GM21576 (cell line): Measurements from ENCODE around the gene GJA3.

Source experiments
- ATAC-seq: cut with Tn5 transposase; IDR thresholded peaks from one replicate; pipeline ENCODE4 v1.9.1; 2021; ENCODE audit warnings: mild to moderate bottlenecking, moderate library complexity; ENCODE audit not compliant: unreplicated experiment

Gene GJA3

DNA sequence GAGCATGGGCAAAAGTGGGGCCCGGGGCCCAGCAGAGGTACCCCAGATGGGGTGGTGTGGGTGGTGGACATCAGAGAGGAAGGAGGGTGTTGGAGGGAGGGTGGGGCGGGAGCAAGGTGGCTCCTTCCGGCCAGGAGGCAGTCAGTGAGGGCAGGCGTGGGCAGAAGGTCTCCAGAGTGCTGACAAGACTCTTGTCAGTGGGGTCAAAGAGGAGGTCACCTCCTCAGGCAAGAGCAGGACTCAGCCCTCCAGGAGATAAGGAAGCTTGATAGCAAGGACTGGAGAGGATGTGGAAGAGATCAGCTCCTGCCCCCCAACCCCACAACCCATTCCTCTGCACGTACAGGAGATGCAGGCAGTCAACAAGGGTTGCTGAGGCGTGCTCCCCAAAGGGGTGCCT, 9.8 kb downstream of the GJA3 start:
- ATAC-seq, result no peak

DNA sequence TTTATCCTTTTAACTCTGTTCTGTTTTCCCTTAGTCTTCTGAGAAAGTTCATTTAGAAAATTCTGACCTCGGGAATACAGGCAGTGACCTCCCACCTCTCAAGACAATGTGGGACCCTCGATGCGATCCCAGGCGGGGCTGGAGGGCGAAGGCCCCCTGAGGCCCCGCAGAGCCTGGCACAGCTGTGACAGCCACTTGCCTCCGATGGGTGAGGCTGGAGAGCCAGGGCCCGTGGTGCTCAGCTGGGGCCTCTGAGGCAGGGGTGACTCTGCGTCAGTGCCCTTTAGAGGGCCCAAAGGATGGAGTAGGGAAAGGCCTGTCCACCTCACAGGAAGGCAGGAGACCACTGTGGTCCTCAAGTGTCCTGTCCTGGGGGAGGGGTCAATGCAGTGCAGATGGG, 10.3 kb downstream of the GJA3 start:
- ATAC-seq, result no peak

DNA sequence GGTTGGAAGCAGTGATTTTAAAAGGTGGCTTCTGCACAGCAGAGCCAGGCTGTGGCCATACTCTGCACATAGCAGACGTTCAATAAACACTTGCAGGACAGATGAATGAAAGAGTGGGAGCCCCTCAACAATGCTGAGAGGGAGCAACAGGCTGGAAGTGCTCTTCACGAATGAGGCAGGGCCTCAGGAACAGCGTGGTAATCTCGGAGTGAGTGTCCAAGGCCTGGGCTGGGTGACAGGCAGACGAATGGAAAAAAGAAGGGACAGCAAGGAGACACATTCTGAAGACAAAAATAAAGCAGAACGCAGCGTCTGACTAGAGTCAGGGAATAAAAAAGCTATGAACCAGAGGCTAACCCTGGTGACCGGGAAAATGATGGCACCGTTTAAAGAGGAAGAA, 11.1 kb downstream of the GJA3 start:
- no peak for ATAC-seq

DNA sequence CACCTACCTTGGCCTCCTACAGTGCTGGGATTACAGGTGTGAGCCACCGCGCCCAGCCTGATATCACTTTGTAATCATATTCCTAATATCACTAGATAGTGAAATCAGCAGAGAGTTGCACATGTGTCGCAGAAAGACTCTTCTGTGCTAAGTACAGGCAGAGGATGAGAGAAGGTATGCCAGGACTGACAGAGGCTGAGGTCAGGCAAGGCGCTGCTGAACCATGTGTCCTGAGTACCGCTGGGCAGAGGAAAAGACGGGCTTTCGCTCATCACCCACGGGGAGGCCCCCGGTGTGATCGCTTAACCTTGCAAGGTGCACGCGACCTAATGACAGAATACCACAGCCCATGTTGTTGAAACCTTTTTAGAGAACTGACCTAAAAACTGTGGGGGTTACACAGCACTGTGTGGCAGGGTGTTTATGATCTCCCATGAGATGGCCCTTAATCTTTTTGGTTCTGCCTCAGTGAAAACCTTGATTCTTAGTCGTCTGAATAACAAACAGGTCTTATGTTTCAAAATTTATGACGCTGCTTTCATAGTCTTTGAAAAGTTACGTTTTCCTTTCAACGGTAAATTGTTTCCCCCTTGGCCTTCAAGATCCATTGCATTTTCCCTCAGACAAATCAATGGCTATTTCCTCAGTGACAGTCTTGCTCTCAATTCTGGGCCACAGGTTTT, 12.2 kb downstream of the GJA3 start:
- ATAC-seq, result no peak

DNA sequence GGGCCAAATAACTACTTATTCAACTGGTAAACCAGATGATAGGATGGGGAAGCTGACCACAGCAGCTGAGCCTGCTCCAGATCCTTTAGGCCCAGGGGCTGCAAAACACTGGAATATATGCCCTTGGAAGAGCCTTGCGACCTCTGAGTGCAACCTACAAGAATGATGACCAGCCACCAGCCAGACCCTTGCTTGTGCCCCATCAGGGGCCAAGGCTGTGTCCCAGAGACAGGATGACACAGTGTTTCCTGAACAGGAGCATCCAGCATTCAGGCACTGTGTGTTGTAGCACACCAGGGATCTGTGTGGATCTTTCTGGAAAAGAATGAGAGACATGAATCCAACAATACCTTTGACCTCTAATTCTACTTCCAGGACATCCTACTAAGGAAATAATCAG, 14.5 kb downstream of the GJA3 start:
- no peak for ATAC-seq

DNA sequence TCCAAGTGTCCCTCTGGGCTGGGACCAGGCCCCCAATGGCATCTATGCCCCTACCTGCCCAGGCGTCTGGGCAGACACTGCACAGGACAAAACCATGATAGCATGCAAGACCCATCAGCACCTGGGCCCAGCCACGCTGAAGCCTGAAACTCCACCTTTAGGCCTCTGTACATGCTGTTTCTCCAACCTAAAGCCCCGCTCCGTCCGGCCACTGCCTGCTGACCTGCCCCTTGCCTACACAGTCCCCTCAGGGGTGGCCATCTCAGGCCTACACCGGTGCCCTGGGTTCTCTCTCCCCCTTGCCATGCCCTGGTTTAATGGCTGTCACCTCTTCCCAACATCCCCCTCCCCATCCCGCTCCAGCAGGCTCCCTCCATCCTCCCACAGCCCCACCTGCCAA, 15.3 kb downstream of the GJA3 start:
- ATAC-seq, result no peak

DNA sequence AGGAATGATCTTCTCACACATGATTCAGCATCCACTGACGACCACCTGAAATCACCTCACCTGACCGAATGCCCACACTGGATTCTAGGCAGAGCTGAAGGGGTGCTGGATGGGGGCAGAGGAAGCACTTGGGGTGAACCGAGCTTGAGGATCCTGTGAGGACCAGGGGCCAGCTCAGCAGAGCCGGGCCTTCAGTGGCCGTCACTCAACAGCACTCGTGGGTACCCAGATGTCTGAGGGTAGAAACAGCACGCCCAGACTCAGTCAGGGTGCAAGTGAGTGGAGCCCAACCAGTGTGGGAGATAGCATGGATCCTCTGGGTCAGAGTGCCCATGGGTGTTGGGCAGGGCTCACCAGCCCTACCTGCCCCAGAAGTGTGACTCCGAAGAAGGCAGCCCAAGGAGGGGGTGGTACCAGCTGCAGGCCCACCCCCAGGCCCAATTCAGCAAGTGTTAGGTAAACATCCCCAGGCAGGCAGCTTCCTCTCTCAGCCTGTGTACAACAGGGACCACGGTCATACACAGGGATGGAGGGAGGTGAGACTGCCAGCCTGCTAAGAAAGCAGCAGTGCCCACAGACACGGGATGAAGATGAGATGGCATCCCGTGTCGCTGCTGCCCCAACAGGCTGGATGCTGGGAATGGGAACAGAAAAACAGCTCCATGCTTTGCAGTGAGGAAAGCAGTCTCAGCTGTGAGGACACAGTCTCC, 16.6 kb downstream of the GJA3 start:
- ATAC-seq, result no peak

DNA sequence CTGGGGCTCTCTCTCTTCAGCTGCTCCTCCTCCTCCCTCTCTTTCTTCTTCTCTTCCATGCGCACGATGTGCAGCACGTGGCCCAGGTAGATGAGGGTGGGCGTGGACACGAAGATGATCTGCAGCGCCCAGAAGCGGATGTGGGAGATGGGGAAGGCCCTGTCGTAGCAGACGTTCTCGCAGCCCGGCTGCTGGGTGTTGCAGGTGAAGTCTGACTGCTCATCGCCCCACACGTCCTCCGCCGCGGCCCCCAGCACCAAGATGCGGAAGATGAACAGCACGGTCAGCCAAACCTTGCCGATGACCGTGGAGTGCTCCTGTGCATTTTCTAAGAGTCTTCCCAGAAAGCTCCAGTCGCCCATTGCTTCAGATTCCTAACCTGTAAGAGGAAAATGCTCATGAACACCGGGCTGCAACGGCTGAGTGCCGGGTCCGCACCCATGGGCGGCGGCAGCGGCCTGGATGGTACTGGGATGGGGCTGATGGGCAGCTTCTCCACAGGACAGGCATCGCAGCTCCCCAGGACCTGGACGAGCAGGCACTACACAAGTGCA, 17.8 kb downstream of the GJA3 start:
- no peak for ATAC-seq

DNA sequence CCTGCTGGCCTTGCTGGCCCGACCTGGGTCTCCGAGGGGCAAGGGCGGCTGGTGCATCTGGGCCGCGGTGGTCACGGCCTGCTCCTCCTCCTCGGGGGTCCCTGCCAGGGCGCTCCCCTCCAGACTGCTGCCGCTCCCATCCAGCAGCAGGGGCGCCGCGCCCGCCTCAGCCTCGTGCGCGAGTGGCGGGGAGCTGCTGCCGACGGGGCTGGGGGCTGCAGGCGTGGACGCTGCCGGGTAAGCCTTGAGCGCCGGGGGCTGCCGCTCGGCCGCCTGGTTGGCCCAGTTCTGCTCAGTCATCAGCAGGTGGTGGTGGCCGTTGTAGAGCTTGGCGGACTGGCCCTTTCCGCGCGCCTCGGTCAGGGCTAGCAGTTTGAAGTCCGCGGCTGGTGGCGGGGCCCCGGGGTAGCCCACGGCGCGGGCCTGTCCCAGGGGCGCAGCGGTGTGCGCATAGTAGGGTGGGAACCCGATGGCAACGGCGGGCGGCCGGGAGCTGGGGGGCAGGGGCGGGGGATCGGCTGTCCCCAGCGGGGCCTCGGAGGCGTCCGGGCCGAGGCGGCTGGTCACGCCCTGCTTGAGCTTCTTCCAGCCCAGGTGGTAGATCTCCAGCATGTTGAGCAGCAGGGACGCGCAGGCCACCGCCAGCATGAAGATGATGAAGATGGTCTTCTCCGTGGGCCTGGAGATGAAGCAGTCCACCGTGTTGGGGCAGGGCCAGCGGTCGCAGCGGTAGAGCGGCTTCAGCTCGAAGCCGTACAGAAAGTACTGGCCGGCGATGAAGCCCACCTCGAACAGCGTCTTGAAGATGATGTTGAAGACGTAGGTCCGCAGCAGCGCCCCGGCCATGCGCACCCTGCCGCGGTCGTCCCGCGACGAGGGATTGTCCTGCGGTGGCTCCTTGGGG, 18.6 kb downstream of the GJA3 start:
- ATAC-seq, result no peak

DNA sequence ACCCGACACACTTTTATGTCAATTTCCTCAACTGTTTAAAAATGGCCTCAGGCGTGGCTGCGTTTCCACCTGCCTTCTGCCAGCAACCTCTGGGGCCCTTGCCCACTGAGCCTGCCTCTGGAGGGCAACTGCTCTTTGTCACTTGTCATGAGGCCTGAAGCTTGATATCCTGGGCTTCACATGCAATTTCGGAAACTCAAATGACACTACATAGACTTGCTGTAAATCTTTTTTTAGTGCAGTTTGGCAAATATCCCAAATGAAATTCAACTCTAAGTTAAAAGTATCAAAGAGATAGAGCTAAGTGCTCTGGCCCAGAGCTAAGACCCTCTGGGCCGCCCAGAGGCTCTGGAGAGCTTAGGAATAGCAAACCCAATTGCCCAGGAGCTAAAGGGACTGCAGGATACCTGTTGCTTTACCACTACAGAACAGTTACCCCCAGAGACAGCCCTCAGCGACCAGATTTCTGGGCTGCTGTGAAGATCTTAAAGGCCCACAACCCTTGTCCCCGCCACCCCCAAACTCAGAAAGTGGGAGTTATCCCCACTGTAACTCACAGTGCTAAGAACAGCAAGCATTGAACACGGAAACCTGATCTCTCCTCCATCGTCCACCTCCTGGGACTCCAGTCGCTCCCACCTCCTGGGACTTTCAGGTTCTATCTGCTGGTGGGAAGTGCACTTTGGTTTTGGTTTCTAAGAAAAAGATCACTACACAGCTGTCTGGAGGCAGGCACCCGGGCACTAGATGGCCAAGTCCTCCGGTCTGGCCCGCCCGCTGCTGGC, 19.4 kb downstream of the GJA3 start:
- ATAC-seq, result no peak

DNA sequence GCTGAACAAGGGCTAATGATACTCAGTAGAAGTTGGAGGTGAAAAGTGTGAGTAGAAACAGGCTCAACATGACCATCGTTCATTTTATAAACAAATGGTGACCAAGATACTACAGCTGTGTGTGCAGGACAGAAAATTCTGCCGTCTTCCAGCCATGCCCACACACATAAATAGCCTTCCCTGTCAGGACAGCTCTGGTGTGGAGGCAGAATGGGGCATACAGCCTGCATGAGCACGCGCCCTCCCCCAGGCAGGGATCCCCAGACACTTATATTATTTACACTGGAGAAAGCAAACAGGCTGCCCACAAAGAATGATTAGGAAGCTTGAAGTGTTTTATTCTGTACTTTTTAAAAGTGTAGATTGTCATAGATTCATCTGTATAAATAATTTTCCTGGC, 20.4 kb downstream of the GJA3 start:
- ATAC-seq, result no peak

DNA sequence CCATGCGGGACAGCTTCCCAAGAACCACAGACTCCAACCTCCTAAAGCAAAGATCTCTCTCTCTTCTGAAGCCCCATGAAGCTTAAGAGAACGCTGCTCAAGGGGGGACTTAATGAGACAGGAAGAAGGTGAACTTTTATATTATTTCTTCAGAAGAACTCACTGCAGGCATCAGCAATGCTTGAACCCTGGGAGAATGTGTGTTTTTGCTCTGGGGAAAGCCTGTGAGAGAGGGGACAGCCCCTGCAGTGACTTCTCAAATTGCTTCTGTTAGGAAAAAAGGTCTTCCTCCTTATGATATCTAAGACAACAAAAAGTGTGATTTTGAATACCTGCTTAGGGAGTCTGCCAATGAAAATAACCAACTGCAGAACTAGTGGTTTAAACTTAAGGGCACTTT, 23.0 kb downstream of the GJA3 start:
- no peak for ATAC-seq

DNA sequence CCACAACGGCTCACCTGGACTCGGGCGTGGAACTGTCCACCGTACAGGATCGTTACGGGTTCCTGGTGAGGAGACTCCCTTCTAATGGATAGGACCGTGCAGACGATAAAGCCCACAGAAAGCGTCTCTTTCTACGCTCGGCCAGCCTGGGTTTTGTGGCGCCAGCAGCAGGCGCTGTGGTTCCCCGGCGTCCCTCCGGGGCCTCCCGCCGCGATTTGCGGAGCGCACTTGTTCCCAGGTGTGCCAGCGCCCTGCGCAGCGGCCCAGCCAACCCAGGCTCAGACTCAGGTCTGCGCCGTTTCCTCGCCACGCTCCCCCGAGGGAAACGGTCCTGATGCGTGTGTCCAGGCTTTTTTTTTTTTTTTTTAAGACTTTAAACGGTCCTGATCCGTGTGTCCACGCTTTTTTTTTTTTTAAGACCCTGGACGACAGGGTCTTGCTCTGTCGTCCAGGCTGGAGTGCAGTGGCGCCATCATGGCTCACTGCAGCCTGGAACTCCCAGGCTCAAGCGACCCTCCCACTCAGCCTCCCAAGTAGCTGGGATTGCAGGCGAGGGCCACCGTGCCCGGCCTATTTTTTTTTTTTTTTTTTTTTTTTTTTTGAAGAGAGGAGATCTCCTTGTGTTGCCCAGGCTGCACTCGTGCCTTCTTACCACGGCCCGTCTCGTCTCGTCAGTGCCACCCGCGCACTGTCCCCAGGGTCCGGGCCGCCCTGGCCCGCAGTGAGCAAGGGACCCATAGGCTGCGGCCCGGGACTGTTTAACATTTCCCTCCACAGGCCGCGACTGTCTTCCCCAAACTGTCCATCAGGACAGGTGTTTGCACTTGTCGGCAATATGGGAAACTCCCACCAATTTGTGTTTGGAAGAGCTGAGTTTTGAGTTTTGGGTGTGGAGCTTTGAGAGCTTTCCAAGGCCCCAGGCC, 23.8 kb downstream of the GJA3 start:
- ATAC-seq, result no peak

DNA sequence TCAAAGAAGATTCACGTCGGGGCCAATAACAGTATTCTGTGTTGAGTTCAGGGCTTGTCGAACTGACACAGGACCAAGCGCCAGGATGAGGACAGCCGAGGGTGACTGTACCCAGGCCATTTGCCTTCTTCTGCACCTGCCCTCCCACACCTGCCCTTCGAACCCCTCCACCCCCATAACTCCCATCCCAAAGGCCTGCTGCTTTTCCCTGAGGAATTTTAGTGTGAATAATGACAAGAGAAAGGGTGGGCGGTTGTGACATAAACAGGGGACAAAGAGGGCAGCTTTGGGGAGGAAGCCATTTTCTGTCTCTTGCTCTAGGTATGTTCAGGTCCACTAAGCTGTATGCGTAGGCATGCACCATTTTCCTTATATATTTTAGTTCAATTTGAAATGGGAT, 26.1 kb downstream of the GJA3 start:
- ATAC-seq, result no peak

DNA sequence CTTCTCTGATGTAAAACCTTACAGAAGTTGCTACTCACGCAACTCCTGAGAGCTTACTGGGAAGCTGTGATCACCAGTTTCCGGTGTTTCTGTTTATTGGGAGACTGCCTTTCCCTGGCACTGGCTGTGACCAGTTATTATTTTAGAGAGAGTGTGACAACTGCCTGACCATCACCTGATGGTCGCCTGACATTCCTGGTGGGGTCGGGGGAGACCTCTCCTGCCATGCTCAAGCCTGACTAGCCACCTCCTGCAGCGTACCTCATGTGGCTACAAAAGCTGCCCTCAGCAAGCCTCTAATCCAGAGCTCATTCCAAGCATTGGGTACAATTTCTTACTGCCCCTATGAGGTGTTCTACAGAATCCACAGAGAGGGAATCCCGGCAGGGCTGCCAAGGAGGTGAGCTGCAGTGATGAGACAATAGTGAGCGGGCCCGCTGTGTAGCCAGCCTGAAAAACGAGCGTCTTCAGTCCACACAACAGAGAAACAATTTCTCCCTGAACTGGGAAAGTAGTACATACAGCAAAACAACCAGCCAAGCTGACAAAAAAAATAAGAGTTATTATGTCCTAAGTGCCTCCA, 28.7 kb downstream of the GJA3 start:
- no peak for ATAC-seq

DNA sequence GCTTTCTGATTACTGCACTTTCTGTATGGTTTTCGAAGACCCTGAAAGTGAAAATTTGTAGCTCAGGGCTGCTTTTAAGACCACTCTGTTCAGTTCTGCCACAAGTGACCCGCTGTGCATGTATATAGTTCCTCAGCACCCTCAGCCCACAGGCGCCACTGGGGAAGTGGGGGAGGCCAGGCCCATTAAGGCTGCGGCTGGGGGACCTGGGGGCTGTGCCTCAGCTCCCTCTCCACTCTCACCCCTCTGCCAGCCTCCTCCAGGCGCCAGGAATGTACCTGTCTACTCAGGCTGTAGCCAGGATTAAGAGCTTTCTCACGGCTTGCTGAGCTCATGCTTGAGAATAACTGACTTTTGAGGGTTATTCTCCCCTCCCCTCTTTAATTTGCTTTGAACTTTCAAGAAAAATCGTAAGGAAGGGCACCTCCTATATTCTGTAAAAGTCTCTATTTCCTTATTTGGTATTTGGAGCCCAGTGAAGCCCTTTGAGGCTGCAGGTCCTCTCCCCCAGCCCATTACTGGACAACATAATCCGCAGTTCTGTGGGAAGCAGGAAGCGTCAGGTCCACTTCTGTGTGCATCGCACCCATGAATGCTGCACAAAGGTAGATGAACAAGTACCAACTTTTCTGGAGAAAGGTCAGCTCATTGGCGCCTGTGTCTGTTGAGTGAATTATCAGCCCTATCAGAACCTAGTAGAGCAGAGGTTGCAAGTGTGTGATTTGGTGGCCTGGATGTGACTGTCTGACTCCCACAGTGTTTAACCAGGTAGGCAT, 29.6 kb downstream of the GJA3 start:
- no peak for ATAC-seq

DNA sequence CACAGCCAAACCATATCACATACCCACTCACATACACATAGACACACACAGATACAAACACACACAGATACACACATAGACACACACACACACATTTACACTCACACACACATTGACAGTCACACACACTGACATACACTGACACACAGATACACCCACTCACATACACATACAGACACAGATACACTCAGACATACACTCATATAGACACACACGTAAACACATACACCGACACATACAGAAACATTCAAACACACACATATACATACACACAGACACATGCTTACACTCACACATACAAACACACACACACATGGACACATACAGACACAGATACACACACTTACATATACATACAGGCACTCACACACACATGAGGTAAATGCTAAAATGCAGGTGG, 30.2 kb downstream of the GJA3 start:
- no peak for ATAC-seq

DNA sequence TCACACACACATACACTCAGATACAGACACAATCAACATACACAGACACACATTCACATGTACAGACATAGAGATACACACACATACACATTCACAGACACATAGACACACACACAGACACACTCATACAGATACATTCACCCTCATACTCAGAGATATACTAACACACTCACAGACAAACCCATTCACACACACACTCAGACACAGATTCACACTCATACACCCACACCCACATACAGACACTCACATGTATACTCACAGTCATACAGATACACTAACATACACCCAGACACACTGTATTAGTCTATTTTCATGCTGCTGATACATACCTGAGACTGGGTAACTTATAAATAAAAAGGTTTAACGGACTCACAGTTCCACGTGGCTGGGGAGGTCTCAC, 30.8 kb downstream of the GJA3 start:
- no peak for ATAC-seq

DNA sequence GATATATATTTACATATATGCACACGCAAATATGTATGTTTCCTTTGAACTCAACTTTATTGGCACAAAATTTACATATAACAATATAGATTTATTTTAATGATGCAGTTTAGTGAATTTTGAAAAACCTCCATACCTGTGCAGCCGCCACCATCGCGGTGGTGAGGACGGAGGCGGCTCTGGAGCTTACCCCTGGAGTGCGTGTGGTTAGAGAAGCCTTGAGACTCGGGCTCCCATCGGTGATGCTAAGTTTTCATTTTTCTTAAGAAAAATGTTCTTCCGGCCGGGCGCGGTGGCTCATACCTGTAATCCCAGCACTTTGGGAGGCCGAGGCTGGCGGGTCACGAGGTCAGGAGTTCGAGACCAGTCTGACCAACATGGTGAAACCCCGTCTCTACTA, 31.8 kb downstream of the GJA3 start:
- no peak for ATAC-seq
